Trophoblast cell (in vitro differentiated cells and primary cell): ENCODE results near the gene TMEM135.

Source experiments
- DNase-seq, 2 donors: peaks; one replicate each; pipeline ENCODE4 v3.0.0-alpha.2; 2016
- H2AFZ ChIP-seq: 2 replicates; pipeline ENCODE4 v1.6.1; 2013; ENCODE audit warnings: low read length, moderate library complexity, mild to moderate bottlenecking; ENCODE audit not compliant: insufficient read depth, poor library complexity
- H2AK5ac ChIP-seq: 2 replicates; pipeline ENCODE4 v1.6.1; 2013; ENCODE audit warnings: mild to moderate bottlenecking, low read length
- H2BK120ac ChIP-seq: 2 replicates; pipeline ENCODE4 v1.6.1; 2013; ENCODE audit warnings: low read length, mild to moderate bottlenecking, moderate library complexity; ENCODE audit not compliant: insufficient read depth, poor library complexity
- H2BK12ac ChIP-seq: 2 replicates; pipeline ENCODE4 v1.6.1; 2013; ENCODE audit warnings: mild to moderate bottlenecking, low read length, moderate library complexity
- H2BK5ac ChIP-seq: 2 replicates; pipeline ENCODE4 v1.6.1; 2013; ENCODE audit warnings: low read length, low read depth, moderate library complexity, mild to moderate bottlenecking; ENCODE audit not compliant: poor library complexity
- H3K14ac ChIP-seq: 2 replicates; pipeline ENCODE4 v1.6.1; 2013; ENCODE audit warnings: mild to moderate bottlenecking, low read length
- H3K18ac ChIP-seq: 2 replicates; pipeline ENCODE4 v1.6.1; 2013; ENCODE audit warnings: mild to moderate bottlenecking, low read length
- H3K23ac ChIP-seq: 2 replicates; pipeline ENCODE4 v1.6.1; 2013; ENCODE audit warnings: low read length
- H3K27ac ChIP-seq: 2 replicates; pipeline ENCODE4 v1.5.1; 2013; ENCODE audit warnings: low read depth, mild to moderate bottlenecking, inconsistent platforms, low read length, moderate library complexity
- H3K27me3 ChIP-seq: 2 replicates; pipeline ENCODE4 v1.6.1; 2013; ENCODE audit warnings: inconsistent platforms, mild to moderate bottlenecking, low read length, moderate library complexity; ENCODE audit not compliant: insufficient read depth
- H3K36me3 ChIP-seq, 2 experiments: 1 replicate in 1 of 2; 2 replicates in 1 of 2; pipeline ENCODE4 v1.6.1; 2013; ENCODE audit warnings: low read length in 2 of 2, mild to moderate bottlenecking in 2 of 2, moderate library complexity in 1 of 2; ENCODE audit not compliant: insufficient read depth in 2 of 2, control insufficient read depth in 1 of 2
- H3K4ac ChIP-seq: 2 replicates; pipeline ENCODE4 v1.6.1; 2013; ENCODE audit warnings: low read depth, mild to moderate bottlenecking, low read length, moderate library complexity
- H3K4me1 ChIP-seq, 2 experiments: 1 replicate in 1 of 2; 2 replicates in 1 of 2; pipeline ENCODE4 v1.6.1; 2013; ENCODE audit warnings: low read length in 2 of 2, mild to moderate bottlenecking in 2 of 2, moderate library complexity in 1 of 2; ENCODE audit not compliant: insufficient read depth in 2 of 2, control insufficient read depth in 1 of 2
- H3K4me2 ChIP-seq: 2 replicates; pipeline ENCODE4 v1.6.1; 2013; ENCODE audit warnings: inconsistent platforms, mild to moderate bottlenecking, low read length, moderate library complexity
- H3K4me3 ChIP-seq: 2 replicates; pipeline ENCODE4 v1.5.1; 2013; ENCODE audit warnings: mild to moderate bottlenecking, low read depth, low read length, inconsistent platforms
- H3K79me1 ChIP-seq: one replicate; pipeline ENCODE4 v1.6.1; 2013; ENCODE audit warnings: low read length
- H3K79me2 ChIP-seq: 2 replicates; pipeline ENCODE4 v1.6.1; 2013; ENCODE audit warnings: low read length, mild to moderate bottlenecking; ENCODE audit not compliant: control insufficient read depth, insufficient read depth, poor library complexity
- H3K9ac ChIP-seq: 2 replicates; pipeline ENCODE4 v1.6.1; 2013; ENCODE audit warnings: mild to moderate bottlenecking, low read length
- H3K9me3 ChIP-seq: 2 replicates; pipeline ENCODE4 v1.6.1; 2013; ENCODE audit warnings: low read depth, mild to moderate bottlenecking, control low read depth, inconsistent platforms, low read length; ENCODE audit not compliant: insufficient read depth
- H4K12ac ChIP-seq: 2 replicates; pipeline ENCODE4 v1.6.1; 2013; ENCODE audit warnings: low read depth, mild to moderate bottlenecking, low read length, moderate library complexity
- H4K8ac ChIP-seq: 2 replicates; pipeline ENCODE4 v1.6.1; 2013; ENCODE audit warnings: low read depth, mild to moderate bottlenecking, low read length, moderate library complexity
- H4K91ac ChIP-seq: one replicate; pipeline ENCODE4 v1.6.1; 2013; ENCODE audit warnings: low read depth, mild to moderate bottlenecking, low read length, moderate library complexity
- WGBS: extraction: QIAGEN DNeasy Blood & Tissue Kit; methylation state at CpG from one replicate; pipeline ENCODE4 v1.1.7; 2013; ENCODE audit warnings: missing lambda C conversion rate; ENCODE audit not compliant: insufficient read length, insufficient coverage; ENCODE audit errors: extremely low coverage; 5-methylcytosine and 5-hydroxymethylcytosine counted together

Gene TMEM135

GRCh38 chr11:87263264-87263838 lies 225.6 kb downstream of the TMEM135 start:
- H3K9ac ChIP-seq, result no peak overlapping the region
- no peak overlapping the region for H3K4me2 ChIP-seq
- H3K14ac ChIP-seq, result no peak overlapping the region
- no peaks in the 10 kb centered on the region for H3K4me1 ChIP-seq
- peak in 1 of 2 donors; percentile 25 for DNase-seq
- no peaks in the 10 kb centered on the region for H3K36me3 ChIP-seq
- H3K18ac ChIP-seq, result no peak overlapping the region
- no peaks in the 10 kb centered on the region for H3K27me3 ChIP-seq
- H3K4me3 ChIP-seq, result no peak overlapping the region
- H2AFZ ChIP-seq, result no peak overlapping the region
- no peaks in the 10 kb centered on the region for H3K79me1 ChIP-seq
- H4K8ac ChIP-seq, result no peak overlapping the region
- H3K4ac ChIP-seq, result no peak overlapping the region
- H2BK120ac ChIP-seq, result no peak overlapping the region
- H4K91ac ChIP-seq, result no peak overlapping the region
- H3K27ac ChIP-seq, result no peak overlapping the region
- H2BK5ac ChIP-seq, result no peak overlapping the region
- no peak overlapping the region for H4K12ac ChIP-seq
- H3K9me3 ChIP-seq, result no peaks in the 10 kb centered on the region
- no peaks in the 10 kb centered on the region for H3K79me2 ChIP-seq
- no peak overlapping the region for H2BK12ac ChIP-seq
- WGBS, result no CpG with 5 or more reads among the region's 2 CpGs
- H3K23ac ChIP-seq, result no peak overlapping the region
- no peak overlapping the region for H2AK5ac ChIP-seq

- Histone ChIP-seq H3K36me3 (no peaks in the 10 kb centered on the region), H3K4me1 (no peaks in the 10 kb centered on the region), H3K9me3 (no peaks in the 10 kb centered on the region), H3K18ac (no peak overlapping the region), H4K91ac (no peak overlapping the region), H4K8ac (no peak overlapping the region), H3K27ac (no peak overlapping the region), H4K12ac (no peak overlapping the region), H3K9ac (no peak overlapping the region), H3K4ac (no peak overlapping the region), H3K79me1 (no peaks in the 10 kb centered on the region), H2BK120ac (no peak overlapping the region), H3K4me3 (no peak overlapping the region), H2BK5ac (no peak overlapping the region), H3K79me2 (no peaks in the 10 kb centered on the region), H2AFZ (no peak overlapping the region), H3K14ac (no peak overlapping the region), H2BK12ac (no peak overlapping the region), H3K27me3 (no peaks in the 10 kb centered on the region), H2AK5ac (no peak overlapping the region), H3K4me2 (no peak overlapping the region), H3K23ac (no peak overlapping the region)
- peak in 1 of 2 donors; percentile 59 for DNase-seq
Measured at GRCh38 chr11:87263979-87264378, 226.2 kb downstream of the TMEM135 start.

GRCh38 chr11:87265132-87265531 lies 227.4 kb downstream of the TMEM135 start:
- Histone ChIP-seq H3K18ac (no peak overlapping the region), H3K9ac (no peak overlapping the region), H4K91ac (no peak overlapping the region), H2AK5ac (no peak overlapping the region), H3K4me2 (no peak overlapping the region), H3K79me1 (no peaks in the 10 kb centered on the region), H3K23ac (no peak overlapping the region), H2AFZ (no peak overlapping the region), H3K36me3 (no peaks in the 10 kb centered on the region), H3K4ac (no peak overlapping the region), H3K14ac (no peak overlapping the region), H3K4me1 (no peaks in the 10 kb centered on the region), H3K4me3 (no peak overlapping the region), H3K27ac (no peak overlapping the region), H3K79me2 (no peaks in the 10 kb centered on the region), H4K12ac (no peak overlapping the region), H2BK12ac (no peak overlapping the region), H3K9me3 (no peaks in the 10 kb centered on the region), H2BK120ac (no peak overlapping the region), H2BK5ac (no peak overlapping the region), H3K27me3 (no peaks in the 10 kb centered on the region), H4K8ac (no peak overlapping the region)
- no peak for DNase-seq

DNA sequence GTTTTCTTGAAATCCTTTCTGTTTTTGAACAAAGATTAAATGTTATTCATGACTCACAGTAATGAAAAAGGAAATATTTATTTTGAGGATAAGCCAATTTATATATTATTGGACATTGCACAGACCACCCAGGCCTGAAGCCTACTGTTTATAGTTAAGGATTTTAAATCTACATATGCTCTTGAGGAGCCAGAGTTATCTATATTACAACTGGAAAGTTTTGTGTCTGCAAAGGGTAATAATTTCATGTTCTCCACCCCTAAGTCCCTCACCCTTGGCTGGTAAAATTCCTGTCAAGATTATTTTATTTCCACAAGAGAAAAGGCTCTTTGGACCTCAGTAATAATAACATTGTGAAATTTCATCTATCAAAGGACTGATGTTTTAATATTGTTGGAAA lies 228.2 kb downstream of the TMEM135 start:
- H3K27me3 ChIP-seq, result no peaks in the 10 kb centered on the region
- H2BK12ac ChIP-seq, result no peak overlapping the region
- H3K79me1 ChIP-seq, result no peaks in the 10 kb centered on the region
- H3K4me2 ChIP-seq, result no peak overlapping the region
- no peak overlapping the region for H3K18ac ChIP-seq
- no peak overlapping the region for H3K4ac ChIP-seq
- no peak overlapping the region for H3K4me3 ChIP-seq
- H4K8ac ChIP-seq, result no peak overlapping the region
- no peaks in the 10 kb centered on the region for H3K36me3 ChIP-seq
- H3K27ac ChIP-seq, result no peak overlapping the region
- H3K14ac ChIP-seq, result no peak overlapping the region
- no peak overlapping the region for H4K12ac ChIP-seq
- no peak overlapping the region for H2BK5ac ChIP-seq
- no peaks in the 10 kb centered on the region for H3K79me2 ChIP-seq
- H2AFZ ChIP-seq, result no peak overlapping the region
- no peak for DNase-seq
- no peak overlapping the region for H4K91ac ChIP-seq
- H2BK120ac ChIP-seq, result no peak overlapping the region
- H3K23ac ChIP-seq, result no peak overlapping the region
- H3K4me1 ChIP-seq, result no peaks in the 10 kb centered on the region
- H2AK5ac ChIP-seq, result no peak overlapping the region
- H3K9me3 ChIP-seq, result no peaks in the 10 kb centered on the region
- no peak overlapping the region for H3K9ac ChIP-seq
